Epithelial cell of alveolus of lung (primary cell): Measurements from ENCODE around the gene CHAD. TPM values are rescaled to one million over a fixed set of nuclear protein-coding genes. Genes with fewer than 3 reads are reported as not detected.

Experiments
- total RNA-seq: library from RNA; depleted of rRNA; stranded (reverse); fragments of >200 nt; gene quantifications from 2 replicates; pipeline ENCODE4 v1.2.1, GENCODE V29; 2015

Gene CHAD, protein sequence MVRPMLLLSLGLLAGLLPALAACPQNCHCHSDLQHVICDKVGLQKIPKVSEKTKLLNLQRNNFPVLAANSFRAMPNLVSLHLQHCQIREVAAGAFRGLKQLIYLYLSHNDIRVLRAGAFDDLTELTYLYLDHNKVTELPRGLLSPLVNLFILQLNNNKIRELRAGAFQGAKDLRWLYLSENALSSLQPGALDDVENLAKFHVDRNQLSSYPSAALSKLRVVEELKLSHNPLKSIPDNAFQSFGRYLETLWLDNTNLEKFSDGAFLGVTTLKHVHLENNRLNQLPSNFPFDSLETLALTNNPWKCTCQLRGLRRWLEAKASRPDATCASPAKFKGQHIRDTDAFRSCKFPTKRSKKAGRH
- not detected in 2 replicates for total RNA-seq

DNA sequence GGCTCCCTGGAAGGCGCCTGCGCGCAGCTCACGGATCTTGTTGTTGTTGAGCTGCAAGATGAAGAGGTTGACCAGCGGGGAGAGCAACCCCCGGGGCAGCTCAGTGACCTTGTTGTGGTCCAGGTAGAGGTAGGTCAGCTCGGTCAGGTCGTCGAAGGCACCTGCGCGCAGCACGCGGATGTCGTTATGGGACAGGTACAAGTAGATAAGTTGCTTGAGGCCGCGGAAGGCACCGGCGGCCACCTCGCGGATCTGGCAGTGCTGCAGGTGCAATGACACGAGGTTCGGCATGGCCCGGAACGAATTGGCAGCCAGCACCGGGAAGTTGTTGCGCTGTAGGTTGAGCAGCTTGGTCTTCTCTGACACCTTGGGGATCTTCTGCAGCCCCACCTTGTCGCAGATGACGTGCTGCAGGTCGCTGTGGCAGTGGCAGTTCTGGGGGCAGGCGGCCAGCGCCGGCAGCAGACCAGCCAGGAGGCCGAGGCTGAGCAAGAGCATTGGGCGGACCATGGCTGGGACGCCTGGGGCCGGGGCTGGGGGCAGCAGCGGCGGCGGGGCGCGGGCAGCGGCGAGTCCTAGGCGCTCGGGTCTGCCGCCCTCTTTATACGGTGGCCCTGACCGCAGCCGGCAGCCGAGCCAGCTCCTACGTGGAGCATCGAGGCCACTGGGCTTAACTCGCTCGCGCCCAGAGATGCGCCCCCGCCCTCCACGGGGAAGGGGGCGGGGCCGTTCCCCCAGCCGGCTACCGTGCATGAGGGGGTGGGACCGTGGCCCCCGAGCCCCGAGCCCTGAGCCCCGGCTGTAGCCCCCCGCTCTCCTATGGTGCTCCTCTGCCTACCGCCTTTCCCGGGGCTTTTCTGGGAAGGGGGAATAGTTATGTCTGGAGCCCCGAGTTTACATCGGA is at the start of gene CHAD:
Gene CHAD (minus strand): TSS at position 577 of the 904 bp plus-strand sequence. CDS start 67 bp downstream, at position 510.

DNA sequence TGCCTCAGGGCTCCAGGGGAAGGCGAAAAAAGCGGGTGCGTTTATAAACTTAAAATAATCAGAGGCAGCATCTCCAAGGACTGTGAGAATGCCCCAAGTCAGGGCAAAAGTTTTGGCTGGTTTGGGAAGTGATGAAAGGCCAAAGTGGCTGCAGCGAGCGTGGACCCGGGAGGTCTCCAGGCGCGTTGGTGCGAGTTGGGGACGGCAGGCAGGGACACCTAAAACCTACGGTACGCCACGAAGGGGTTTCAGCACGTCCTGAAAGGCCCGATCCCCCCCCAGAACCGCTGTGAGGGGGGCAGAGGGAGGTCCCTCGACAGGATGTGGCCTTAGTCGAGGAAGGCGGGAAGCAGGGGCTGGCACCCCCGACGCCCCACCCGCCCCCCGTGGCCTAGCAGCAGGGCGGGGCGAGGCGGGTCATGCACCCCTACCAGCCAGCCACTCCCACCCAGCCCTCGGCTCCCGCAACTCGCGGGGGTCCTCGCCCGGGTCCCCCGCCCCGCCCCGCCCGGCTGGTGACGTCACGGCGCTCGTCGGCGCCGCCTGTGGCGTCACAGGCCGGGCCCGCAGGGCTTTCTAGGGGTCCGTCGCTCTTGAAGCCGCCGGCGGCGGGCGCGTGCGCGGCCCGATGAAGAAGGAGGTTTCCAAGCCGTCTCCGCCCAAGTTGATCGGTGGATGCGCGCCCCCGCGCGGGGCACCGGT is 39.3 kb upstream of the CHAD start, which contains the start of gene MYCBPAP:
Gene MYCBPAP (plus strand): TSS at position 569 of the 702 bp plus-strand sequence. CDS start 236 bp downstream, outside the sequence.

DNA sequence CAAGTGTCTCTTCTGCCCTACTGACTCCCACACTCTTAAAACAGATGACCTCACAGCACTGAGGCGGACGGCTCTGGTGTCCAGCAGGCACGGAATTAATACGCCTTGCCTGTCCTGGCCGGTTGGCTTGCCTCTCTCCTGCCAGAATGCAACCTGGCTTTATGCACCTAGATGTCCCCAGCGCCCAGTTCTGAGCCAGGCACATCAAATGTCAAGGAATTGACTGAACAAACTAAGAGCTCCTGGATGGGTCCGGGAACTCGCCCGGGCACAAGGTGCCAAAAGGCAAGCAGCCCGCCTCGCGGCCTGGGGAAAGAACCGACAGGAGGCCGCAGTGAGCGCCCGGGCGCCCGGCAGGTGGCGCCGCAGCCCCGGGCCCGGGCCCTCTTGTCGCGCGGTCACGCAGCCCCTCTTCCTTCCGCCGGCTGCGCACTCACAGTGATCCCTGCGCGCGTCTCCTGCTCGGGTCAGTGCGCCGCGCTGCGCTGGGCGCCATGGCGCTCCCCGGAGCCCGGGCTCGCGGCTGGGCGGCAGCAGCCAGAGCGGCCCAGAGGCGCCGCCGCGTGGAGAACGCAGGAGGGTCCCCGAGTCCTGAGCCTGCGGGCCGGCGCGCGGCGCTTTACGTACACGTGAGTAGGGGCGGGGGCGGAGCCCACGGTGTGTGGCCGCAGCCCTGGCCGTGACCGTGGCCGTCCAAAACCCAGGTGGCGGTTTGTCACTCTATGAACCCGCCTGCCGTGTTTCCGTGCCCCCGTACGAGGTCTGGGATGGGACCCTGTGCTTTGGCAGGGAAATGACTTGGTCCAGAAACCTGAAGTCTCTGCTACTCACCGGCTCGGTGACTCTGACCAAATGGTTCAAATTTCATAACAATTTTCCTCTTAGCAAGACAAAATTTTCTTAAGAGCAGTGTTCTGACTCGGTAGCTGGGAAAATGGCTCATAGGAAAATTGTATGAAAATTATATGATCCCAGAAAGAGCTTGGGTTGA is 10.0 kb upstream of the CHAD start, which contains the start of gene RSAD1:
Gene RSAD1 (plus strand): TSS at position 470 of the 991 bp plus-strand sequence. CDS start 25 bp downstream, at position 495.

DNA sequence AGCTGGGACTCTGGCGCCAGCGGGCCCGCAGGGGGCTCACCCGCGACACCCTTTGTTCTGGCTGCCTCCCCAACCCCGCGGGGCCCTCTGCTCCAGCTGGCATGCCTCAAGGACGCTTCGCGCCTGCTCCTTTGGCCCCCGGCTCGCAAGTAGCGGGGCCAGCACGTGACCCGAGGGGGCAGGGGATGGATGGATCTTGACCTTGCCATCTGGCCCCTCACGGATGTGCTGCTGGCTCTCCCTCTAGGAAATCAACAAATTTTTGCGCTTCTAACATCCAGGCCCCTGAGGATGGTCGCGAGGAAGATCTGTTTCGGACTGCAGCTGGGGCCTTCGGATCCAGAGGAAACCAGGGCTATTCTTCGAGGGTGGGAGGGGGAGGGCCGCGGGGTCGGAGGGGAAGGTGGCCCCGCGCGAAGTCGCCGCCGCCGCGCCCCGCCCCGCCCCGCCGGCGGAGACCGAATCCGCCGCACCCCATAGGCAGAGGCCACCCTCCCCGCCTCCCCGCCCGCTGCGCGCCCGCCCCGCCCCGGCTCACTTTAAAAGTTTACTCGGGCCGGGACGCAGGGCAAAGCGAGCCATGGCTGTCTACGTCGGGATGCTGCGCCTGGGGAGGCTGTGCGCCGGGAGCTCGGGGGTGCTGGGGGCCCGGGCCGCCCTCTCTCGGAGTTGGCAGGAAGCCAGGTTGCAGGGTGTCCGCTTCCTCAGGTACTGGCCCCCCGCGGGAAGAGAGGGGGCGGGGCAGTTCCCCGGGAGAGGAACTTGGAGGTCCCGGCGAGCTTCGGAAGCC is 42.8 kb downstream of the CHAD start, which contains the start of gene ACSF2:
Gene ACSF2 (plus strand): TSS at position 537 of the 790 bp plus-strand sequence. CDS start 44 bp downstream, at position 581.

Other genes with a start within 250 kb of the CHAD start
- gene TMEM92, start 194.4 kb downstream of the CHAD start, total RNA-seq: 0.16 and 1.4 TPM in 2 replicates
- gene XYLT2, start 122.8 kb downstream of the CHAD start, total RNA-seq: 27.0 and 54.8 TPM in 2 replicates
- 63.2 and 76.4 TPM in 2 replicates for gene MRPL27, start 95.7 kb downstream of the CHAD start, total RNA-seq
- gene EME1, start 95.7 kb downstream of the CHAD start, total RNA-seq: 1.7 and 4.5 TPM in 2 replicates
- gene LRRC59, start 71.4 kb downstream of the CHAD start, total RNA-seq: 92.0 and 210 TPM in 2 replicates
- gene ACSF2, start 42.7 kb downstream of the CHAD start, total RNA-seq: 16.9 and 37.1 TPM in 2 replicates
- 13.3 and 21.5 TPM in 2 replicates for gene RSAD1, start 10.0 kb upstream of the CHAD start, total RNA-seq
- 0.78 and 0.80 TPM in 2 replicates for gene MYCBPAP, start 39.6 kb upstream of the CHAD start, total RNA-seq
- 0.08 and 0.26 TPM in 2 replicates for gene EPN3, start 63.9 kb upstream of the CHAD start, total RNA-seq
- 38.5 and 64.8 TPM in 2 replicates for gene SPATA20, start 78.3 kb upstream of the CHAD start, total RNA-seq
- gene CACNA1G, start 91.8 kb upstream of the CHAD start, total RNA-seq: under 0.01 and 0.96 TPM in 2 replicates
- gene ABCC3, start 166.0 kb upstream of the CHAD start, total RNA-seq: 5.2 and 13.9 TPM in 2 replicates
- 19.9 and 28.3 TPM in 2 replicates for gene ANKRD40, start 239.0 kb upstream of the CHAD start, total RNA-seq